Natural killer cell (primary cell): ENCODE data around the gene MLNR. TPM values are rescaled to one million over a fixed set of nuclear protein-coding genes. Genes with fewer than 3 reads are reported as not detected.

Source experiments
- ATAC-seq, 3 donors: fragments of 150-1000 bp in 2 of 3; fragments of 200-7000 bp in 1 of 3; cut with Tn5 transposase; 1 replicate in 1 of 3; 2 replicates in 2 of 3; pipeline ENCODE4 v1.10.0; 2021; ENCODE audit warnings: mild to moderate bottlenecking in 2 of 3, moderate library complexity in 2 of 3
- DNase-seq, 2 donors: peaks; one replicate each; pipeline versions ENCODE4 v3.0.0 to v3.0.0-alpha.2; 2013 to 2021; ENCODE audit warnings: mixed read lengths in 1 of 2
- H3K27ac ChIP-seq: one replicate; pipeline ENCODE4 v1.5.1; 2013; ENCODE audit warnings: mild to moderate bottlenecking, low read length
- H3K27me3 ChIP-seq: one replicate; pipeline ENCODE4 v1.6.1; 2013; ENCODE audit warnings: low read length; ENCODE audit not compliant: control insufficient read depth, insufficient read depth
- H3K36me3 ChIP-seq: one replicate; pipeline ENCODE4 v1.6.1; 2013; ENCODE audit warnings: low read length; ENCODE audit not compliant: control insufficient read depth, insufficient read depth
- H3K4me1 ChIP-seq: one replicate; pipeline ENCODE4 v1.6.1; 2013; ENCODE audit warnings: low read length; ENCODE audit not compliant: control insufficient read depth, insufficient read depth
- H3K4me3 ChIP-seq: one replicate; pipeline ENCODE4 v1.5.1; 2013; ENCODE audit warnings: low read length
- H3K9me3 ChIP-seq: one replicate; pipeline ENCODE4 v1.6.1; 2013; ENCODE audit warnings: low read length; ENCODE audit not compliant: control insufficient read depth, insufficient read depth
- H3K27ac Mint-ChIP-seq, 2 donors: one replicate each; pipeline ENCODE4 v1.8.0; 2022; ENCODE audit warnings: mild to moderate bottlenecking in 2 of 2, mixed read lengths in 2 of 2, moderate library complexity in 1 of 2
- H3K27me3 Mint-ChIP-seq, 2 donors: one replicate each; pipeline ENCODE4 v1.8.0; 2022; ENCODE audit warnings: low read depth in 2 of 2, mixed read lengths in 2 of 2
- H3K36me3 Mint-ChIP-seq: one replicate; pipeline ENCODE4 v1.8.0; 2022; ENCODE audit warnings: mixed read lengths
- H3K4me1 Mint-ChIP-seq, 2 donors: one replicate each; pipeline ENCODE4 v1.8.0; 2022; ENCODE audit warnings: mixed read lengths in 2 of 2
- H3K4me3 Mint-ChIP-seq: one replicate; pipeline ENCODE4 v1.8.0; 2022; ENCODE audit warnings: mild to moderate bottlenecking, moderate library complexity, mixed read lengths
- H3K9me3 Mint-ChIP-seq, 2 donors: one replicate each; pipeline ENCODE4 v1.8.0; 2022; ENCODE audit warnings: mixed read lengths in 2 of 2
- CTCF ChIP-seq: fragments of 200-600 bp; IDR thresholded peaks from one replicate; pipeline ENCODE4 v1.8.0; 2022; ENCODE audit warnings: antibody characterized with exemption
- WGBS: methylation state at CpG from one replicate; pipeline ENCODE4 v1.1.7; 2013; ENCODE audit warnings: missing lambda C conversion rate; ENCODE audit not compliant: insufficient coverage; 5-methylcytosine and 5-hydroxymethylcytosine counted together
- intact Hi-C: fragments of 100-400 bp; cut with micrococcal nuclease; formaldehyde crosslinking; loops from one replicate; pipeline ENCODE4 v1.14.2; 2022
- total RNA-seq, 4 donors: library from RNA; stranded (reverse); fragments of 120-200 nt in 1 of 4; gene quantifications; one replicate each; pipeline versions ENCODE4 v1.2.3 to v1.2.4, GENCODE V29; 2013 to 2022

MLNR gene
- total RNA-seq, 3 donors from 2014 or later (not counting 1 experiment from before 2014, with no cell fraction given): not detected

- Mint-ChIP-seq H3K9me3 (no peaks in the 10 kb centered on the region), H3K36me3 (peaks cover 7% of the 10 kb centered on the region), H3K27ac (peak overlapping the region; percentile 82 to 91), H3K4me3 (peak overlapping the region; percentile 87), H3K4me1 (peaks cover 9 to 24% of the 10 kb centered on the region in 2 donors), H3K27me3 (no peaks in the 10 kb centered on the region)
- Histone ChIP-seq H3K4me1 (peaks cover 4% of the 10 kb centered on the region), H3K36me3 (peaks cover 40% of the 10 kb centered on the region), H3K4me3 (peak overlapping the region; percentile 58), H3K9me3 (no peaks in the 10 kb centered on the region), H3K27ac (peak overlapping the region; percentile 64), H3K27me3 (no peaks in the 10 kb centered on the region)
- intact Hi-C loops: loop anchor here (1.0 kb wide), 1 partner anchor 11 kb away; the partner anchor contains the start of gene CDADC1
- DNase-seq (peak in 1 of 2 donors; percentile 52), ATAC-seq (peak; percentile 41 to 72 (median 67))
- WGBS: no CpG with 5 or more reads among the region's 3 CpGs
- no peak for TF ChIP-seq CTCF
Measured at GRCh38 chr13:49258089-49258796, 38.1 kb downstream of the MLNR start.

- H3K4me3 ChIP-seq: no peak overlapping the region
- H3K4me1 Mint-ChIP-seq: peaks cover 0 to 14% of the 10 kb centered on the region in 2 donors
- no peaks in the 10 kb centered on the region for H3K27me3 ChIP-seq
- H3K27ac Mint-ChIP-seq: peak overlapping the region in 1 of 2 donors; percentile 91
- H3K4me3 Mint-ChIP-seq: no peak overlapping the region
- H3K36me3 ChIP-seq: peaks cover 38% of the 10 kb centered on the region
- H3K9me3 Mint-ChIP-seq: no peaks in the 10 kb centered on the region
- no peak overlapping the region for H3K27ac ChIP-seq
- peaks cover 7% of the 10 kb centered on the region for H3K36me3 Mint-ChIP-seq
- intact Hi-C loops: no loop called here
- H3K4me1 ChIP-seq: peaks cover 4% of the 10 kb centered on the region
- DNase-seq (no peak), ATAC-seq (no peak)
- no peaks in the 10 kb centered on the region for H3K9me3 ChIP-seq
- no peaks in the 10 kb centered on the region for H3K27me3 Mint-ChIP-seq
- 97% methylated on average over 6 of the region's 6 CpGs for WGBS
- TF ChIP-seq CTCF: no peak
Measured at GRCh38 chr13:49259586-49259985, 39.4 kb downstream of the MLNR start.

- H3K27ac Mint-ChIP-seq: no peak overlapping the region
- no peaks in the 10 kb centered on the region for H3K27me3 Mint-ChIP-seq
- 89% methylated on average over 6 of the region's 6 CpGs for WGBS
- ATAC-seq (no peak), DNase-seq (no peak)
- no peaks in the 10 kb centered on the region for H3K9me3 ChIP-seq
- peaks cover 24% of the 10 kb centered on the region for H3K36me3 ChIP-seq
- peaks cover under 1% of the 10 kb centered on the region for H3K4me1 ChIP-seq
- TF ChIP-seq CTCF: no peak
- intact Hi-C loops: no loop called here
- H3K27me3 ChIP-seq: no peaks in the 10 kb centered on the region
- peaks cover 9% of the 10 kb centered on the region for H3K36me3 Mint-ChIP-seq
- H3K9me3 Mint-ChIP-seq: no peaks in the 10 kb centered on the region
- no peak overlapping the region for H3K4me3 Mint-ChIP-seq
- H3K4me3 ChIP-seq: no peak overlapping the region
- H3K4me1 Mint-ChIP-seq: peaks cover 0 to 9% of the 10 kb centered on the region in 2 donors
- no peak overlapping the region for H3K27ac ChIP-seq
Measured at GRCh38 chr13:49262634-49263033, 42.5 kb downstream of the MLNR start.
